ENCODE data around the gene PTCH1. TPM values are rescaled to one million over a fixed set of nuclear protein-coding genes. Genes with fewer than 3 reads are reported as not detected.

The PTCH1 gene
- total and polyA plus RNA-seq, 10 of the 15 experiments (the other 5 are each of a cell fraction or from before 2014, with no cell fraction given) = 0.16 to 6.1 (median 2.6) TPM

- FAIRE-seq = no peak
- TF ChIP-seq SREBF2 (IDR thresholded peaks at IDR 0.05; ENCODE audit: low read length) (no peak), HDAC2 (IDR thresholded peaks at IDR 0.05) (no peak), ZSCAN29 (IDR thresholded peaks at IDR 0.05) (no peak), SMC3 (IDR thresholded peaks at IDR 0.05; ENCODE audit: borderline replicate concordance, low read length) (no peak), RCOR1 (conservative IDR thresholded peaks at IDR 0.05; ENCODE audit: low read depth, low read length) (no peak), SIN3A (IDR thresholded peaks at IDR 0.05; ENCODE audit: low read depth, low read length) (no peak), CBX5 (IDR thresholded peaks at IDR 0.05; ENCODE audit: low read depth) (no peak)
- TF ChIP-seq, protein P1, sequence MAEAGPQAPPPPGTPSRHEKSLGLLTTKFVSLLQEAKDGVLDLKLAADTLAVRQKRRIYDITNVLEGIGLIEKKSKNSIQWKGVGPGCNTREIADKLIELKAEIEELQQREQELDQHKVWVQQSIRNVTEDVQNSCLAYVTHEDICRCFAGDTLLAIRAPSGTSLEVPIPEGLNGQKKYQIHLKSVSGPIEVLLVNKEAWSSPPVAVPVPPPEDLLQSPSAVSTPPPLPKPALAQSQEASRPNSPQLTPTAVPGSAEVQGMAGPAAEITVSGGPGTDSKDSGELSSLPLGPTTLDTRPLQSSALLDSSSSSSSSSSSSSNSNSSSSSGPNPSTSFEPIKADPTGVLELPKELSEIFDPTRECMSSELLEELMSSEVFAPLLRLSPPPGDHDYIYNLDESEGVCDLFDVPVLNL (IDR thresholded peaks at IDR 0.05; ENCODE audit: low read depth, low read length) = no peak
- TF ChIP-seq, protein P2, sequence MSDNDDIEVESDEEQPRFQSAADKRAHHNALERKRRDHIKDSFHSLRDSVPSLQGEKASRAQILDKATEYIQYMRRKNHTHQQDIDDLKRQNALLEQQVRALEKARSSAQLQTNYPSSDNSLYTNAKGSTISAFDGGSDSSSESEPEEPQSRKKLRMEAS (IDR thresholded peaks at IDR 0.05; ENCODE audit: low read depth, low read length) = no peak
- TF ChIP-seq, protein P3, sequence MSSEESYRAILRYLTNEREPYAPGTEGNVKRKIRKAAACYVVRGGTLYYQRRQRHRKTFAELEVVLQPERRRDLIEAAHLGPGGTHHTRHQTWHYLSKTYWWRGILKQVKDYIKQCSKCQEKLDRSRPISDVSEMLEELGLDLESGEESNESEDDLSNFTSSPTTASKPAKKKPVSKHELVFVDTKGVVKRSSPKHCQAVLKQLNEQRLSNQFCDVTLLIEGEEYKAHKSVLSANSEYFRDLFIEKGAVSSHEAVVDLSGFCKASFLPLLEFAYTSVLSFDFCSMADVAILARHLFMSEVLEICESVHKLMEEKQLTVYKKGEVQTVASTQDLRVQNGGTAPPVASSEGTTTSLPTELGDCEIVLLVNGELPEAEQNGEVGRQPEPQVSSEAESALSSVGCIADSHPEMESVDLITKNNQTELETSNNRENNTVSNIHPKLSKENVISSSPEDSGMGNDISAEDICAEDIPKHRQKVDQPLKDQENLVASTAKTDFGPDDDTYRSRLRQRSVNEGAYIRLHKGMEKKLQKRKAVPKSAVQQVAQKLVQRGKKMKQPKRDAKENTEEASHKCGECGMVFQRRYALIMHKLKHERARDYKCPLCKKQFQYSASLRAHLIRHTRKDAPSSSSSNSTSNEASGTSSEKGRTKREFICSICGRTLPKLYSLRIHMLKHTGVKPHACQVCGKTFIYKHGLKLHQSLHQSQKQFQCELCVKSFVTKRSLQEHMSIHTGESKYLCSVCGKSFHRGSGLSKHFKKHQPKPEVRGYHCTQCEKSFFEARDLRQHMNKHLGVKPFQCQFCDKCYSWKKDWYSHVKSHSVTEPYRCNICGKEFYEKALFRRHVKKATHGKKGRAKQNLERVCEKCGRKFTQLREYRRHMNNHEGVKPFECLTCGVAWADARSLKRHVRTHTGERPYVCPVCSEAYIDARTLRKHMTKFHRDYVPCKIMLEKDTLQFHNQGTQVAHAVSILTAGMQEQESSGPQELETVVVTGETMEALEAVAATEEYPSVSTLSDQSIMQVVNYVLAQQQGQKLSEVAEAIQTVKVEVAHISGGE (CRISPR knock-in tag; IDR thresholded peaks at IDR 0.05) = no peak
- TF ChIP-seq, protein P4, sequence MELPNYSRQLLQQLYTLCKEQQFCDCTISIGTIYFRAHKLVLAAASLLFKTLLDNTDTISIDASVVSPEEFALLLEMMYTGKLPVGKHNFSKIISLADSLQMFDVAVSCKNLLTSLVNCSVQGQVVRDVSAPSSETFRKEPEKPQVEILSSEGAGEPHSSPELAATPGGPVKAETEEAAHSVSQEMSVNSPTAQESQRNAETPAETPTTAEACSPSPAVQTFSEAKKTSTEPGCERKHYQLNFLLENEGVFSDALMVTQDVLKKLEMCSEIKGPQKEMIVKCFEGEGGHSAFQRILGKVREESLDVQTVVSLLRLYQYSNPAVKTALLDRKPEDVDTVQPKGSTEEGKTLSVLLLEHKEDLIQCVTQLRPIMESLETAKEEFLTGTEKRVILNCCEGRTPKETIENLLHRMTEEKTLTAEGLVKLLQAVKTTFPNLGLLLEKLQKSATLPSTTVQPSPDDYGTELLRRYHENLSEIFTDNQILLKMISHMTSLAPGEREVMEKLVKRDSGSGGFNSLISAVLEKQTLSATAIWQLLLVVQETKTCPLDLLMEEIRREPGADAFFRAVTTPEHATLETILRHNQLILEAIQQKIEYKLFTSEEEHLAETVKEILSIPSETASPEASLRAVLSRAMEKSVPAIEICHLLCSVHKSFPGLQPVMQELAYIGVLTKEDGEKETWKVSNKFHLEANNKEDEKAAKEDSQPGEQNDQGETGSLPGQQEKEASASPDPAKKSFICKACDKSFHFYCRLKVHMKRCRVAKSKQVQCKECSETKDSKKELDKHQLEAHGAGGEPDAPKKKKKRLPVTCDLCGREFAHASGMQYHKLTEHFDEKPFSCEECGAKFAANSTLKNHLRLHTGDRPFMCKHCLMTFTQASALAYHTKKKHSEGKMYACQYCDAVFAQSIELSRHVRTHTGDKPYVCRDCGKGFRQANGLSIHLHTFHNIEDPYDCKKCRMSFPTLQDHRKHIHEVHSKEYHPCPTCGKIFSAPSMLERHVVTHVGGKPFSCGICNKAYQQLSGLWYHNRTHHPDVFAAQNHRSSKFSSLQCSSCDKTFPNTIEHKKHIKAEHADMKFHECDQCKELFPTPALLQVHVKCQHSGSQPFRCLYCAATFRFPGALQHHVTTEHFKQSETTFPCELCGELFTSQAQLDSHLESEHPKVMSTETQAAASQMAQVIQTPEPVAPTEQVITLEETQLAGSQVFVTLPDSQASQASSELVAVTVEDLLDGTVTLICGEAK (IDR thresholded peaks at IDR 0.05; ENCODE audit: borderline replicate concordance) = no peak
- DNase-seq (ENCODE audit: low read depth, low spot score) = no peak
- no peaks in the 10 kb centered on the region; the same call in 1 of the 3 replicates for H3K9me3 ChIP-seq (replicated peaks; ENCODE audit: control insufficient read depth, insufficient read depth, low read length)
- no peak overlapping the region for H3K4me2 ChIP-seq (ENCODE audit: control insufficient read depth, insufficient read depth)
- H3K9ac ChIP-seq (ENCODE audit: control insufficient read depth, insufficient read depth, low read length) = no peak overlapping the region
- no peaks in the 10 kb centered on the region for H3K36me3 ChIP-seq (ENCODE audit: control insufficient read depth in 2 of 2, insufficient read depth in 2 of 2, low read length in 1 of 2)
- BruUV-seq (replicated peaks) = no TSS peak
- WGBS (ENCODE audit: insufficient coverage, insufficient replicate concordance, low lambda C conversion rate, missing lambda C conversion rate) = 11% methylated on average over 2 of the region's 2 CpGs
- no peaks in the 10 kb centered on the region for H3K4me1 ChIP-seq (ENCODE audit: control insufficient read depth, insufficient read depth, low read length)
- CTCF ChIA-PET = no interaction called here
- no peaks in the 10 kb centered on the region for H3K79me2 ChIP-seq (ENCODE audit: control insufficient read depth, insufficient read depth, low read length)
- POLR2A ChIA-PET = no interaction called here
- H2AFZ ChIP-seq (ENCODE audit: control insufficient read depth, low read depth, low read length) = no peak overlapping the region
- in situ Hi-C loops (cut with MboI) (no loop called here), intact Hi-C loops (cut with micrococcal nuclease; ENCODE audit: unreplicated experiment) (no loop called here)
- RAD21 ChIA-PET (ENCODE audit: unreplicated experiment) = no interaction called here
- no peak overlapping the region for H3K27ac ChIP-seq (ENCODE audit: control insufficient read depth, insufficient read depth)
- no peak overlapping the region for H3K4me3 ChIP-seq
- no peaks in the 10 kb centered on the region for H4K20me1 ChIP-seq (ENCODE audit: control insufficient read depth, insufficient read depth)
- ATAC-seq = no peak
- SMC1A ChIA-PET (ENCODE audit: uncharacterized antibody, unreplicated experiment) = no interaction called here
- H3K27me3 ChIP-seq (replicated peaks in 1 of 2; ENCODE audit: control insufficient read depth in 2 of 2, insufficient read depth in 2 of 2, low read length in 1 of 2) = no peaks in the 10 kb centered on the region
These were observed 110.7 kb downstream of the PTCH1 start for GRCh38 chr9:95406121-95406520.

All from GM12878 (cell line).